NCI-H2081 (cell line): ENCODE measurements around the gene SLIT3.

Source experiments
- DNase-seq, 2 experiments: peaks; one replicate each; lab custom pipeline; 2025; lab: John Stamatoyannopoulos, UW

The SLIT3 gene

GRCh38 chr5:168672888-168673287 lies 628.1 kb downstream of the SLIT3 start:
- DNase-seq = no peak

- no peak for DNase-seq
Measured at GRCh38 chr5:168672016-168672415, 628.9 kb downstream of the SLIT3 start.

- DNase-seq = no peak
Measured at GRCh38 chr5:168670881-168671575, 629.9 kb downstream of the SLIT3 start.

GRCh38 chr5:168669668-168670378 lies 631.1 kb downstream of the SLIT3 start:
- no peak for DNase-seq

GRCh38 chr5:168669156-168669555 lies 631.8 kb downstream of the SLIT3 start:
- DNase-seq = no peak

GRCh38 chr5:168668078-168668477 lies 632.9 kb downstream of the SLIT3 start:
- DNase-seq = no peak

- no peak for DNase-seq
Measured at GRCh38 chr5:168667301-168667840, 633.6 kb downstream of the SLIT3 start.

- no peak for DNase-seq
Measured at GRCh38 chr5:168666356-168666755, 634.6 kb downstream of the SLIT3 start.

- DNase-seq = no peak
Measured at GRCh38 chr5:168663276-168664004, 637.5 kb downstream of the SLIT3 start.

- DNase-seq = no peak
Measured at GRCh38 chr5:168661593-168662485, 639.1 kb downstream of the SLIT3 start.

GRCh38 chr5:168660691-168661090 lies 640.2 kb downstream of the SLIT3 start:
- no peak for DNase-seq

GRCh38 chr5:168659286-168659847 lies 641.6 kb downstream of the SLIT3 start:
- DNase-seq = no peak

- DNase-seq = no peak
Measured at GRCh38 chr5:168658394-168658793, 642.5 kb downstream of the SLIT3 start.

GRCh38 chr5:168656633-168657032 lies 644.3 kb downstream of the SLIT3 start:
- DNase-seq = no peak

- DNase-seq = no peak
Measured at GRCh38 chr5:168655316-168655715, 645.6 kb downstream of the SLIT3 start.

- no peak for DNase-seq
Measured at GRCh38 chr5:168654211-168654721, 646.7 kb downstream of the SLIT3 start.

GRCh38 chr5:168653626-168654025 lies 647.3 kb downstream of the SLIT3 start:
- DNase-seq = no peak

GRCh38 chr5:168651648-168652047 lies 649.3 kb downstream of the SLIT3 start:
- no peak for DNase-seq

- no peak for DNase-seq
Measured at GRCh38 chr5:168649306-168649705, 651.6 kb downstream of the SLIT3 start.

- no peak for DNase-seq
Measured at GRCh38 chr5:168648576-168648975, 652.4 kb downstream of the SLIT3 start.

- no peak for DNase-seq
Measured at GRCh38 chr5:168648016-168648415, 652.9 kb downstream of the SLIT3 start.
